ENCODE measurements around the gene ZNF12. TPM values are rescaled to one million over a fixed set of nuclear protein-coding genes. Genes with fewer than 3 reads are reported as not detected.

Gene ZNF12
- total and polyA plus RNA-seq, 10 of the 15 experiments (the other 5 are each of a cell fraction or from before 2014, with no cell fraction given) = 6.7 to 38.1 (median 14.4) TPM

DNA sequence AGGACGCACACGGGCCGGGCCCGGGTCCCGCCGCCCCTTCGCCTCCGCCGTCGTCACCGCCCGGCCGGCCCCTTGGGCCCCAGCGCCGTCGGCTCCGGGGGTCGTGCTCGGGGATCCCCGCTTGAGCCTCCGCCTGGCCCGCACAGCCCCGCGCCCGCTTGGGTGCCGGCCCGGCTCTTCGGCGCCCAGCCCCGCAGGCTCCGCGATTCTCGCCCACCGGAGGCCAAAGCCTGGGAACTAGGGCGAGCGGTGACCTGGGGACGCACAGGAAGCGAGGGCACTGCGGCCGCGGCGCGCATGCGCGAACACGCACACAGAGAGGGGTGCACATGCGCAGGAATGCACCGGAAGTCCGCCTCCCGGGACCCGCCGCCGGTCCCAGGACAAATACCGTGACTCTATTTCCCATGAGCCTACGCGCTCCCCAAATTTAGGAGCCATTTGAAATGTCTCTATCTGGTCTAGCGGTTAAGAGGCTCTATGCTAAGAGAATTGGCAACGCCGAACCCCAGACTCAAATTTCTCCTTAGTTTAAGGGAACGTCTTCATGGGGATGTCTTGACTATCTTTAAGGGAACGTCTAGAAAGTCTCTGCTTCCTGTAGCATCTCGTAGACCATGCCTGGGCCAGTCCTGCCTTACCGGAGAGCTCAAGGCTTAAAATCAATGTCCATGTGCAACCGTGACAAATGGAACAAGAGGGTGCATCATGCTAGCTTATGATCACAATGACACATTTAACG, at the start of gene ZNF12 (continued):
- TF ChIP-seq, protein P1, sequence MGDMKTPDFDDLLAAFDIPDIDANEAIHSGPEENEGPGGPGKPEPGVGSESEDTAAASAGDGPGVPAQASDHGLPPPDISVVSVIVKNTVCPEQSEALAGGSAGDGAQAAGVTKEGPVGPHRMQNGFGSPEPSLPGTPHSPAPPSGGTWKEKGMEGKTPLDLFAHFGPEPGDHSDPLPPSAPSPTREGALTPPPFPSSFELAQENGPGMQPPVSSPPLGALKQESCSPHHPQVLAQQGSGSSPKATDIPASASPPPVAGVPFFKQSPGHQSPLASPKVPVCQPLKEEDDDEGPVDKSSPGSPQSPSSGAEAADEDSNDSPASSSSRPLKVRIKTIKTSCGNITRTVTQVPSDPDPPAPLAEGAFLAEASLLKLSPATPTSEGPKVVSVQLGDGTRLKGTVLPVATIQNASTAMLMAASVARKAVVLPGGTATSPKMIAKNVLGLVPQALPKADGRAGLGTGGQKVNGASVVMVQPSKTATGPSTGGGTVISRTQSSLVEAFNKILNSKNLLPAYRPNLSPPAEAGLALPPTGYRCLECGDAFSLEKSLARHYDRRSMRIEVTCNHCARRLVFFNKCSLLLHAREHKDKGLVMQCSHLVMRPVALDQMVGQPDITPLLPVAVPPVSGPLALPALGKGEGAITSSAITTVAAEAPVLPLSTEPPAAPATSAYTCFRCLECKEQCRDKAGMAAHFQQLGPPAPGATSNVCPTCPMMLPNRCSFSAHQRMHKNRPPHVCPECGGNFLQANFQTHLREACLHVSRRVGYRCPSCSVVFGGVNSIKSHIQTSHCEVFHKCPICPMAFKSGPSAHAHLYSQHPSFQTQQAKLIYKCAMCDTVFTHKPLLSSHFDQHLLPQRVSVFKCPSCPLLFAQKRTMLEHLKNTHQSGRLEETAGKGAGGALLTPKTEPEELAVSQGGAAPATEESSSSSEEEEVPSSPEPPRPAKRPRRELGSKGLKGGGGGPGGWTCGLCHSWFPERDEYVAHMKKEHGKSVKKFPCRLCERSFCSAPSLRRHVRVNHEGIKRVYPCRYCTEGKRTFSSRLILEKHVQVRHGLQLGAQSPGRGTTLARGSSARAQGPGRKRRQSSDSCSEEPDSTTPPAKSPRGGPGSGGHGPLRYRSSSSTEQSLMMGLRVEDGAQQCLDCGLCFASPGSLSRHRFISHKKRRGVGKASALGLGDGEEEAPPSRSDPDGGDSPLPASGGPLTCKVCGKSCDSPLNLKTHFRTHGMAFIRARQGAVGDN (IDR thresholded peaks at IDR 0.05) = peak; percentile 88
- peak; percentile 34 for TF ChIP-seq SMAD1 (IDR thresholded peaks at IDR 0.05; ENCODE audit: low read depth, partially characterized antibody)
- no peak for TF ChIP-seq PAX8 (IDR thresholded peaks at IDR 0.05)
- TF ChIP-seq, protein P2, sequence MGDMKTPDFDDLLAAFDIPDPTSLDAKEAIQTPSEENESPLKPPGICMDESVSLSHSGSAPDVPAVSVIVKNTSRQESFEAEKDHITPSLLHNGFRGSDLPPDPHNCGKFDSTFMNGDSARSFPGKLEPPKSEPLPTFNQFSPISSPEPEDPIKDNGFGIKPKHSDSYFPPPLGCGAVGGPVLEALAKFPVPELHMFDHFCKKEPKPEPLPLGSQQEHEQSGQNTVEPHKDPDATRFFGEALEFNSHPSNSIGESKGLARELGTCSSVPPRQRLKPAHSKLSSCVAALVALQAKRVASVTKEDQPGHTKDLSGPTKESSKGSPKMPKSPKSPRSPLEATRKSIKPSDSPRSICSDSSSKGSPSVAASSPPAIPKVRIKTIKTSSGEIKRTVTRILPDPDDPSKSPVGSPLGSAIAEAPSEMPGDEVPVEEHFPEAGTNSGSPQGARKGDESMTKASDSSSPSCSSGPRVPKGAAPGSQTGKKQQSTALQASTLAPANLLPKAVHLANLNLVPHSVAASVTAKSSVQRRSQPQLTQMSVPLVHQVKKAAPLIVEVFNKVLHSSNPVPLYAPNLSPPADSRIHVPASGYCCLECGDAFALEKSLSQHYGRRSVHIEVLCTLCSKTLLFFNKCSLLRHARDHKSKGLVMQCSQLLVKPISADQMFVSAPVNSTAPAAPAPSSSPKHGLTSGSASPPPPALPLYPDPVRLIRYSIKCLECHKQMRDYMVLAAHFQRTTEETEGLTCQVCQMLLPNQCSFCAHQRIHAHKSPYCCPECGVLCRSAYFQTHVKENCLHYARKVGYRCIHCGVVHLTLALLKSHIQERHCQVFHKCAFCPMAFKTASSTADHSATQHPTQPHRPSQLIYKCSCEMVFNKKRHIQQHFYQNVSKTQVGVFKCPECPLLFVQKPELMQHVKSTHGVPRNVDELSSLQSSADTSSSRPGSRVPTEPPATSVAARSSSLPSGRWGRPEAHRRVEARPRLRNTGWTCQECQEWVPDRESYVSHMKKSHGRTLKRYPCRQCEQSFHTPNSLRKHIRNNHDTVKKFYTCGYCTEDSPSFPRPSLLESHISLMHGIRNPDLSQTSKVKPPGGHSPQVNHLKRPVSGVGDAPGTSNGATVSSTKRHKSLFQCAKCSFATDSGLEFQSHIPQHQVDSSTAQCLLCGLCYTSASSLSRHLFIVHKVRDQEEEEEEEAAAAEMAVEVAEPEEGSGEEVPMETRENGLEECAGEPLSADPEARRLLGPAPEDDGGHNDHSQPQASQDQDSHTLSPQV (IDR thresholded peaks at IDR 0.05) = no peak
- no peak for TF ChIP-seq MTA3 (IDR thresholded peaks at IDR 0.05; ENCODE audit: borderline replicate concordance, low read length)
- TF ChIP-seq MYC (IDR thresholded peaks at IDR 0.05; ENCODE audit: insufficient read depth, insufficient read length, insufficient replicate concordance, low read length, severe bottlenecking) = no peak
- TF ChIP-seq RFX5 (IDR thresholded peaks at IDR 0.05; ENCODE audit: low read depth, low read length) = no peak
- TF ChIP-seq CTCF (IDR thresholded peaks at IDR 0.05 in 2 of 3, conservative IDR thresholded peaks at IDR 0.05 in 1 of 3; ENCODE audit: control insufficient read depth in 2 of 3, extremely low read depth in 1 of 3, insufficient read depth in 1 of 3, low read depth in 3 of 3, low read length in 3 of 3) = no peak
- TF ChIP-seq MTA2 (IDR thresholded peaks at IDR 0.05; ENCODE audit: low read depth) = no peak
- TF ChIP-seq BCLAF1 (IDR thresholded peaks at IDR 0.05) = 0 out of 2 replicates have a peak, but pooled peaks have one; percentile 33
- TF ChIP-seq EP300 (IDR thresholded peaks at IDR 0.05; ENCODE audit: borderline replicate concordance in 1 of 2, control insufficient read depth in 1 of 2, low read depth in 2 of 2, low read length in 2 of 2) = no peak; a peak in 1 of 4 replicates

Measured in GM12878 (cell line).